ENCODE results near the gene MACROD2.
A peak's percentile ranks its signal among the peaks of the same experiment; 100 is the strongest.

MACROD2 gene

DNA sequence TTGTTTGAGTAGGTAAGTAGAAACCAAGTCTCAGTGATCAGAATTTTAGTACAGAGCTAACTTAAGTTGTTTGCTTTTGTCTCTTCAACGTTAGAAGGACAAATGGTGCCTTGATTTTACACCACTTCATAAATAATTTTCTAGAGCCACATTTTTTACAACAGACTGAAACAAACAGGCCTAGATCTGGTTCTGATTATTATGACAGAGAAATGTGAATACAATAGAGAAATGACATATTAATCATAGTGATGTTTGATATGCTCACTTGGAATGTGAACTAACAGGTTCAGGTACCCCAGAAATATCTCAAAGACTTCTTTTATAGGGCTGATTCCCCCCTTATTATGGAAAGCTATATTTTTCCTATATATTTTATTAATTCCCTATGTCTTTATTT, 1817.4 kb downstream of the MACROD2 start:
- no peak for DNase-seq

DNA sequence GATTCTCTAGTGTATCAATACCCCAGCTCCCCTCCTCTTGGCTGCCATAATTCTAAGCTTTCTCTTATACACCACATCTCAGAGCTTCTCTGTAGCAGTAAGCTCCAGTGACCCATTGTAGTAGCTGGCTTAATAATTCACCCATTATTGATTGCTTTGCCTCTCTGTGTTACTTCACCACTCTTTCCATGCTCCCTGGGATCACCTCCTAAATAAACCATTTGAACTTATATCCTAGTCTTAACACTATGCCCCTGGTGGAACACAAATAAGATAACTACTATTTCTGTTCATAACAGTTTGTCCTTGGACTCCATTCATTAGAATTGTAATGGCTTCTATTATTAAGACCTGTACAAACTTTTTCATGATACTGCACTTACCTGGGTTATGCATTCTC, 1819.0 kb downstream of the MACROD2 start:
- DNase-seq = no peak

DNA sequence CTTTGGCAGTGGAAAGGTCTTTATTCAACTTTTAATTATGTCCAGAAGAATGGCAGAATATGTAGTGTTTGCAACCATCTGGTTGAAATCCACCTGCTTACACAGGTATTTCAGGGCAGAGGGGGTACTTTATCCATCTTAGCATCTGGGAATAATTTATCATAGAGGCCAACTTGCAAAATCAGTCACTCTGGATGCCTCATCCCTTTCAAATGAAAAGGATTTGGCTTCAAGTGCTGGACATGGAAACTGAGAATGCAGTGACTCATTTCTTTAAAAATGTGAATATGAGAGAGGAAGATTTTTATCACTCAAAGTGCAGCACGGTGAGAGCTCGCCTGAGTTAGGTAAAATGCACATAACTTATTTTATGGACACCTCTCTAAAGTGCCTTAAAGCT, 1819.6 kb downstream of the MACROD2 start:
- DNase-seq = peak; percentile 15

DNA sequence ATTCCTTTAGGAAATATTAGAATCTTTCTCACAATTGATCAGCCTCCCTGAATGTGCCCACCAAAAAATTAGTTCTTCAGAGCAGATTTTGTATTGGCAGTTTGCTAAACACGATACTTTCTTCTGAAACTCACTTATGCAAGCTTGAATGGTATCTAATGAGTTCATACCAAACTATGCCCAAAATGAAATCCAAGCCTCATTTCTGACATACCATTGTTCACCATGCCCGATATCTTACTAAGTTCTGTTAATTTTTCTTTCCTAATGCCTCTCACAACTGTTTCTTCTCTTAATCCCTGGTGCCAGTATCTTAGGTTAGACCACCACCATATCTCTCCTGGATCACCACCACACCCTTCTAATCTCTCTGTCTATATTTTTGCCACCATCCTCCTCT, 1822.0 kb downstream of the MACROD2 start:
- DNase-seq = no peak

DNA sequence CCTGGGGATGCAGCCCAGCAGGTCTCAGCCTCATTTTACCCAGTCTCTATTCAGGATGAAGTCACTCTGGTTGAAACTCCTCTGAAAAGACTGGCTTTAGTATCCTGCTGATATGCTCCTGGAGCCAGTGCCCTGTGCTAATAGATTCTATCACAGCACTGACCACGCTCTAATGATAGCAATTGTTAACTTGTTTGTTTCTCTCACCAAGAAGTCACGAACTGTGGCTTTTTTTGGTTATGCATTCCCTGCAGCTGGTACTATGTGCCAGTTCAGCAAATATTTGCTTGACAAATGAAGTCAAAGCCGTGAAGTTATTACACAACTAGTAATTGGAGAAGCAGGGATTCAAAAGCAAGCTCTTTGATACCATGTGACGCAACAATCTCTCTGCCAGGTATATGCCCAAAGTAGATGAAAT, 1823.3 kb downstream of the MACROD2 start:
- DNase-seq = no peak

DNA sequence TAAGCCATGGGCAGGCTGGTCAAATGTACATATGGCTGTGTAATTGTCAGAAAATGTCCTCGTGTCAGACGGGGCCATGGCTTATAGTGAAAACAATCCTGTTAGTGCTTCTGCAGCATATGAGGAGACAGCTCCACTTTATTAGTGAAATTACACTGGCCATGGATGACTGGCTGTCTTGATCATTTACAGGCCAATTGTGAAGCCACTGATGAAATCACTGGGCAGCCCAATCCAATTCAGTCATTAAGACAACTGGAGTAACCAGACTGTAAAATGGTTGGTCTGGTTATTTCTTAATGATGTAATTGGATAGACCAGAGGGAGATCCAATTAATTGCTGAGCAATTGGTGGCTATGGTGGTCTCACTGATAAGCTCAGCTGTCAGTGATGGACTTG, 1828.4 kb downstream of the MACROD2 start:
- DNase-seq = no peak

DNA sequence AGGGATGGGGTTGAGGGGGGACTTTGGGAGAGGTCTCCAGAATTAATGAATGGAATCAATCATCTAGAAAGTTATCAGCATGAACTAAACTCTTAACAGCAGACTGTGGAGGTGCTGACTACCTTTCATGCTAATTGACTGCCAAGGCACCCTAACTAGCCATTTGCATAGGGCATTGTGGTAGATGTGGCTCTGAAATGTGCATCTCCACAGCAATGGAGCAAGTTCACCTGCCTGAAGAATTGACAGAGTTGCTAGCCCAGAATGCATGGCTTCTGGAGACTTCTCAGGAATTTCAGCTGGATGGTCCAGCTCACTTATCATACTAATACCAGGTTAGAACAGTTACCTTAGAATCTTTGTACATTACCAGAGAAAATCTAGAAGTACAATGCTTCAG, 1832.3 kb downstream of the MACROD2 start:
- DNase-seq = no peak

DNA sequence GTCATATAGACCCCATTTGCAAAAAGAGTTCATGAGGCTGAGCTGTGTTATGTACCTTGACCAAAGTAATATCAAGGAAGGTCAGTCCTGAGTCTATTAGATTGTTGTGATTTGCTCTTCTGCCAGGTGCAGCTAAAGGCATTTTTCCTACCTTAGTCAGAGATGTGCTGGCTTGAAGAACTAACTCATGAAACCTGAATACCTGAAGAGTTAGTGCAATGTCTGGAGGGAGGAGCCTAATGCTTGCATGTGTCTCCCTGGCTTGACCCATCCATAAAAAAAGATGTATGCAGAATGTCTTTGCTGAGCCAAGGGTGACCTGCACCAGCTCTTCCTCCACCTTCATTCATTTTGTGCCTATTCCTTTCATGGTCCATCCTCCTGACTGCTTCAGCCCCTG, 1835.9 kb downstream of the MACROD2 start:
- no peak for DNase-seq

DNA sequence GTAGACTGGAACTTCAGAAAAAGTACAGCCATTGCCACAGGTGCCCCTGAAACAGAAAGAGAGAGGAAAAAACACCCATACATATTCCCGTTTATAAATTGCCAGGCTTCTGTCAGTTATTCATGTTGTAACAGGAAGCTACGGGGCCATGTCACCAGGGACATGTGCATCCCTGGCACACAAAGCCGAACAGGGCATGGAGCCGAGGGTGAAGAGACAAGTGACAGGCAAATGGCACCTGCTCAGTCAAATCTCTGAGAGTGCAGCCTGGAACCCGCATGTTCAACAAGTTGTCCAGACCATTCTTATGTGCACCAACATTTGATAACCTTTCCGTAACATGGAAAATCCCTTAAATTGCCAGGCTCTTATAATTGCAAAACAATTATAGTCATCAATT, 1837.2 kb downstream of the MACROD2 start:
- no peak for DNase-seq

DNA sequence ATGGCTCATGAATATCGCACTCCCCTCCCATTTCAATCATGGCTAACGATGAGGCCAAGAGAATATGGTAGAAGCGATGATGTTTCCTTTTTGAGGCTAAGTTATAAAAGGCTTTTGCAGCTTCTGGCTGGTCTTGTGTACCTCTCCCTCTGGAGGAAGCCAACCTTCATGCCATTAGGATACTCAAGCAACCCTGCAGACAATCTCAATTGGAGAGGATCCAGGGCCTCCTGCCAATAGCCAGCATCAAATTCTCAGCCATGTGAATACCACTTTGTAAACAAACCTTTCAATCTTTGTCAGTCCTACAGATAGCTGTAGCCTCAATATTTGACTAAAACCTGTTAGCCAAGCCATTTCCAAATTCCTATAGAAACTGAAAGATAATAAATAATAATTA, 1839.5 kb downstream of the MACROD2 start:
- DNase-seq = no peak

DNA sequence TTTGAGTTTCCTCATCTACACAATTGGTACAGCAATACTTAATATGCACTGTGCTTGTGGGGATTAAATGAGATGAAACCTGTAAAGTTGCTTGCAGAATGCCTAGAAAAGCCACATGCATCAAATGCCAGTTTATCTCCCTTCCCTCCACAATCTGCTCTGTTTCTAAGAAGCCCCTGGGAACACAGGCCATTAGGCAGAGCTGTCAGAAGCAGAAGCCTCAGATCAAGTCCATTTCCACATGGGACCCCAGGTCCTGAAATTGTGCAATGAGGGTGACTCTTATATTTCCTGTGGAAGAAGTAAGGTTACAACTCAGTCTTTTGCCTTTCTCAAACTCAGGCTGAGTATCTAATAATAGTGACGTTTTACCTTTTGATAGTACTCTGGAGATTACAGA, 1840.5 kb downstream of the MACROD2 start:
- DNase-seq = no peak

DNA sequence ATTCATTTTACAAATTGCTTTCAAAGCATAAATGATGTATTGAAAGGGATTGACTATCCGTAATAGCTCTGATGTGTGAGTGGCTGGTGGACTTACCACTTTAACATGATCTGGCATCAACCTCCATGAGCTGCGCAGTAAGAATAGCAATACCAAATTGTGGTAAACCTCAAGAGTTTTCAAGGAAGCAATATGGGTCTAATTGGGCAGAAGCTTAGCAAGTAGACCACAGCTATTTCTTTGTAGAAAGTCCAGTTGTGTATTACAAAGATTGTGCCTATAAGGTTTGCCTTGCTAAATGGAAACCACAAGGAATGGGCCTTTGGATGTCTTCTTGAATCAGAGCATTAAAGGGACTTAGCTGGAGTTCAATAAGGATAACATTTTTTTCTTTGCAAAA, 1841.3 kb downstream of the MACROD2 start:
- DNase-seq = peak; percentile 63

DNA sequence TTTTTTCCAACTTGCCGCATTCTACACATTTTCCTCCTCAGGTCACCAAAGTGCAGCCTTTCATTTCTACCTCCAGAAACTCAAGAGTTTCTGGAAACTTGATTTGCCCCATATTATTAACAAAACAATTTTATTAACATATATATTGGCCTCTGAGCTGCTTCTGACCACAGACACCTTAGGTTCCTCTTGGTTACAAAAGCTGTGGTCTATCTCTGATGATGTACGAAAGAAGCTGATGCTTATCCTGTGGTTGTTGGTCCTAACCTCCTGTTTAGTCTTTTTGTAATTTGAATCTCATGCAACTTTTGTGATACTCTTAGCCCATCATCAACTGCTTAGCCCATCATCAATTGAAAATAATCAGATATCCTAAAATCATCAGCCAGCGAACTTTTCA, 1842.2 kb downstream of the MACROD2 start:
- no peak for DNase-seq

DNA sequence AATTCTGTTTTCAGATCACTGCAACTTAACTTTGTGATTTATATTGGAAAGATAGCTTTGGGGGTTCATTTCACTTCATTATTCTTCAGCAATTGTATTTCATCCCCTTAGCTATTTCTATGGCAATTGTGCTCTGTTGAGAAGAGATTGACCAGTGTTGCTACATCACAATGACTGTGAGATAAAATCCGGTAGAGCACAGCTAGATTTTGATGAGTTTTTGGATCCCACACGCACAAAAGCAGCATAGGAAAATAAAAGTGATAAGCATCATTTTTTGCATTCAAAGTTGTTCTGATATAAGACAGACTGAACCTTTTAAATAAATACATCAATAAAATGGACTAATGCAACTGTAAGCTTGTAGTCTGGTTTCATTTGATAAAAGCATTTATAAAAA, 1843.2 kb downstream of the MACROD2 start:
- no peak for DNase-seq

DNA sequence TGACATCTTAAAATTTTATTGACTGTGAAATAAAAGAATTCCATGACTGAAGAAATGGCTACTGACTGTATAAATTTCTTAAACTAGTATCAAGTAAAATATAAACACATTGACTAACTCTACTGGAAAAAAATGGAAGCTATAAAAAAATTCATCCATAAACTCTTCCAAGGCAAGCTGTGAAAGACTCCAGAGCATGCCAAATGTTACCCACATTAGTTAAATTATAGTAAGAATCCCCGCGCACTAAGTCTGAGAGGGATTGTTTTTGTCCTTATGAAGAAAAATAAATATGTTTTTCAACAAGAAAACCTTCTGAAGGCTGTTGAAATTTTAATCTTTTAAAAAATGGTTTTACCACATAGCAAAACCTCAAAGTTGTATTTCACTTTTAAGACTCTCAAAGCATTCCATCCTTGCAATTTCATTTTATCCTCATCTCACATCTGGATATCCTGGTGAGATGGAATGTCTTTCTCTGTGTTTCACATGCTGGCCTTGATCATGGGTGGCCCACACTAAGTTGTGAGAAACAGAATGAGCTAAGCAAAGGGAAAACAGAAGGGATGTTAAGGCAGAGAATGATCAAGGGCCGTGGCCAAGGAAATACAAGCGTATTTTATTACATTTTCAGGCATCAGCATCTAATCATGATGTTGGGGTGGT, 1845.5 kb downstream of the MACROD2 start:
- peak; percentile 31 for DNase-seq

DNA sequence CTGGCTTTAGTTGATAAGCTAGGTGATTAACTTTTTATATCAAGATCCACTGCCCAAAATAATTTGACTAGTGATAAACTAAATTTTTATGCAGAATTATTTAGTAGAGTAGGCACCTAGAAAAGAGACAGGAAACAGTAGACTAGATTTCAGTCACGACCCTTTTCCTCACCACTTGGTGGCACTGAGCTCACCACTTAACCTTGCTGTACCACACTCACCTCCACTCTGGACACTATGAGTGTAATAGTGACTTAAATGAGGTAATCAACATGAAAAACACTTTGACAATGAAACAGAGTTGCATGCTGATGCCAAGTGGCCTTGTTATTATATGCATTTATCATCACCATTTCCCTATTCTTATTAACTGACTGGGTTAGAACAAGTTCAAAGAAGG, 1847.6 kb downstream of the MACROD2 start:
- DNase-seq = no peak

DNA sequence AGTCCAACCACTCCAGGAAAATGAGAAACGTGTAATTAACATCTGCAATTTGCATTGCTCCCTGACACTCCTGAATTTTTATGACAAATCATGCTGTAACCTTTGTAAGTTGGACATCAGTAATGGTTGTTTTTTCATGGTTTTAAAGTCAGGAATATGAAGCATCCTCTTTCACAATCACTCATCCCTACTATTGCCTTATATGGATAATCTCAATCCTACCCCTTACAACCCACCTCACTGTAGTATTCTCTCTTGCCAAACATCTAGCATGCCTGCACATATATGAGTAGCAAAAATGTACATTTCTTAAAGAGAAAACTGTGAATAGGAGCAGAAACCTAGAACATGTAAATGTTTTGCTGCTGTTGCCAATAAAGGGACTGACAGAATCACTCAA, 1848.5 kb downstream of the MACROD2 start:
- peak; percentile 41 for DNase-seq

DNA sequence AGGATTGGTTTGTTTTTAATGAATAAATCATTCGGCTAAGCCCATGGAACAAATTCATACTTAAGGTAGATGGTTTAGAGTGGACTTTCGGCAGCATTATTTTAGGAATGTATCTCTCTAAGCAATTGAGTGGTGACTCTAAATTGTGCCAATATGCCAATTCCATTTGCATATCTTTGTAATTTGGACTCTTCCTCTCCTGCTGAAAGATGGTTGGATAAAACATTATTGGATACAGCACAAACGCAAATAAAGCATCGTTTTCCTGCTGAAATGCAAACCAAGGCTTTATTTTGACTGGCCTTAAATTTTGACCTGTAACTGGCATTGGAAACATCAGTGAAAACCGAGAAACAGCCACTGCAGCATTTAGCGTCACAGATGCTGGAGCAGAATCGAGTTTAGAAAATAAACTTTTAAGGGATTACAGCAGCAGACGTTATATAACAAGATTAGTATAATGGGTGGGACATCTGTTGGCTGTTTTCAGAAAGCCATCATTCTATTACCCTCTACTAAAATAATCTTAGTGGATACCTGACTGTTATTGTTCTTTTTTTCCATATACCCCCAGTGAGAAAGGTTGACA, 1852.0 kb downstream of the MACROD2 start:
- no peak for DNase-seq

DNA sequence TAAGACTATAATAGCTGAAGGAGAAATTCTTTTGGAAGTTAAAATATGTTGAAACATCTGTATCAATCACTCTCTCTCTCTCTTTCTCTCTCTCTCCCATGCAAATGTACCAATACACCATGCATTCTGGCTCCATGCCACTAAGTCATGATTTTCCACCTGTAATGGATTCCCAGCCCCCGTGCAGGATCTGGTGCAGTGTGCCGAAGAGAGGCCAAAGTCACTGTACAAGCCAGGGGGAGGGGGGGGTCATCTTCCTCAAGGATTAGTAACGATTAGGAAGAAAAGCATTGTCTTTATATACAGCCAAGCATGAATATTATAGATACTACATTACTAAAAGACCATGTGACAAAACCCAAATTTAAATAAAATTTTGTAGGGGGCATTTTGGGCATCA, 1852.8 kb downstream of the MACROD2 start:
- DNase-seq = no peak

DNA sequence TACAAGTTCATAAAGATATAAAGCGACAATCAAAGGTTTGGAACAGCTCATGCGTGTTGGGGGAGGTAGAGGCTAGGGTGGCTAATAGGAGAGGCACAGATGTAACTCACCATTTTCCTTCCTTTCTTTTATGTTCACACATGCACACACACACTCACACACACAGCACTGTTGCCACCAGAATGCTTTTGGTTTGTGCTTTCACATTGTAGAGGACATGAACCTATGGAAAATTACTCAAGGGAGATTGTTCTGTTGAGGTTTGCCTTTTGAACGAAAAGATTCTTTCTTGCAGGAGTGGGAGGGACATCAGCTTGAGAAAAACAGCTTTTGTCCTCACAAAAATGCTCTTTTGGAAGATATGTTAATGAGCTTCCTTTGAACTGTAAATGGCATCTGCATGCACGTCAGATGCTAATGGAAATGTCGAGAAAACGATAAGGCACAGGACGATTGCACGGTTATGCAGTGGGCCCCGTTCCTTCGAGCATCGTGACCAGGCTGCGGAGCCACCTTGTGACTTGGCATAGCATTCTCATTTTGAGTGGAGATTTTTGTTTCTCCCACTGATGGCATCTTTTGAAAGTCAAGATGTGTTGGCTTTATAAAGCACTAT, 1853.8 kb downstream of the MACROD2 start:
- DNase-seq = no peak

DNA sequence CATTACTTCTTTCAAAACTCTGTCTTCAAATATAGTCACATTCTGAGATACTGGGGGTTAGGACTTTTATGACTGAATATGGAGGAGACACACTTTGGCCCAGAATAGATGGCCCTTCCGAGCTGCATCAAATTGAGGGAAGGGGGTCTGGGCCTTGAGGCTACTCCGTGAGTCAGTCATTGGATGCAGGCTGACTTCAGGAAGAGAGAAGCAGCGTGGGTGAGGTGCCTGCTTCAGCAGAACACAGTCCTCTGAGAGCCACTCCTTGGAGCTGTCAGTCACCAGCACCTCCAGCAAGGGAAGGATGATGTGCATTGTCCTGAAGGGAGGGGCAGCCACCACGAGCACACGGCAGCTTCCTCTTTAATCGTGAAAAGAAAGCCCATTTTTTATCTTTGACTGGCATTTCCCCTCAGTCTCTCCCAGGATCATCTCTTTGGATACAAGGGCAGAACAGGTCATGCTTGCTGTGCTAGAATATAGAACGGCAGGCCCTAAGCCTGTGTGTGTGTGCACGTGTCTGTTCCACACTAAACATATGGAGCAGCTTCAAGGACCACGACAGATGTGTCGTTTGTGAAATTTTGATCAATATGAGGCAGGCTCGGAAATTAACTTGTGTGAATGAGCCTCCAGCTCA, 1856.4 kb downstream of the MACROD2 start:
- no peak for DNase-seq

DNA sequence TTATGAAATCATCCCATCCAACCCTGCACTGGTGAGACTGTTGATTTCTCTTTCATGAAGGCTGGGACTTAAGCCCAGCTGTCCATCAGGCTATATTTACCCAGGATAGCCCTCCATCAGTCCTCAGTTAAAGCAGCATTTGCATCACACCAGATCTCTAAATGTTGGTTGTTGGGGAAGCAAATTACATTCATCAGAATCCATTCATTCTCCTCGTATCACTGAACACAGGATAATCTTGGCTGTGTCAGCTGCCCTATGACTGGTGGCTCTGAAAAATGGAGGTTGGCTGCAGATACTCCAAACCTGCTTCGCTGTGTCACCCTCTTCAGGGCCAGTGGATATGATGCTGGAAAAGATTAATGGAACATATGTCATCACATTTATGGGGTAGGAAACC, 1859.6 kb downstream of the MACROD2 start:
- DNase-seq = no peak

DNA sequence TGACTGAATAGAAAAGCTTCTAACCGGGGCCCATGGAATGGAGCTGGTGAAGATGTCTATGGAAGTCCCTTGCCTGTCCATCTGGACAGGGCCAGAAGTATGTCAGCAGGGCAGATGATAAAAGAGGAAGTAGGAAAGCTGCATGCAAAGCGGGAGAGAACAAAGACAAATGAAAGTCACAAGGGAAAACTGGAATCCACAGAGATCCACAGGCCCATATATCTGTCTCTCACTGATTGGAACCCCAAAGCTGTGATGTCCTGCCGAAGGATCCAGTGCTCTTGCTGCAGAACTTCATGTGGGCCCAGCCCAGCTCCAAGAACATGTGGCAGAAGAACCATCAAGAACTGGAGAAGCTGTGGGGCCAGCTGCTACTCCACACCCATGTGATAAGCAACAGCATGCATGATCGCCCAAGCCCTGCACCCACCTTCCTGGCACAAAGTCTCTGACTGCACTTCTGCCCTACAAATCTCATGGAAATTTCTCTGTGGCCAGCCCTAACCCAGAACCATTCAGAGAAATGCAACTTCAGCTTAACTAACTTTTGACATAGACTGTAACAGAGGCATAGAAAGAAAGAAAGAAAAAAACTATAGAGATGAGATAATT, 1862.0 kb downstream of the MACROD2 start:
- no peak for DNase-seq

DNA sequence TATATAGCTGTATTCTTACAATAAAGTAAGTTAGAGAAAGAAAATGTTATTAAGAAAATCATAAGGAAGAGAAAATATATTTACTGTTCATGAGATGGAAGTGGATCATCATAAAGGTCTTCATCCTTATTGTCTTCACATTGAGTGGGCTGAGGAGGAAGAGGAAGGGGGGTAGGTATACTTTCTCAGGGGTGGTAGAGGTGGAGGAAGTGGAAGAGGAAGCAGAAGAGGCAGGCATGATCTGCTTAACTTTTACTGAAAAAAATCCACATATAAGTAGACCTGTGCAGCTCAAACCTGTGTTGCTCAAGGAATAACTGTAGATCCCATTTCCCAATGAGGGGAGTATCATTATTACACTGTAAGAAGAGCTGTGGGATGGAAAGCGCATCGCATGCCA, 1863.7 kb downstream of the MACROD2 start:
- DNase-seq = no peak
